Stimulated activated CD8-positive, alpha-beta memory T cell treated with anti-CD3 and anti-CD28 coated beads, Interleukin-12 subunit alpha, Interleukin-12 subunit beta, amount 100 ng/mL, for 24 hours (primary cell): ENCODE data around the gene ZDHHC1.

ENCODE experiments used
- DNase-seq: peaks from one replicate; pipeline ENCODE4 v3.0.0-alpha.2; 2020; ENCODE audit errors: extremely low read depth

The ZDHHC1 gene

GRCh38 chr16:67447508-67448076 lies 31.3 kb upstream of the ZDHHC1 start:
- no peak for DNase-seq

- DNase-seq, result no peak
These were observed 30.8 kb upstream of the ZDHHC1 start for GRCh38 chr16:67446968-67447507.

- DNase-seq, result no peak
These were observed 29.9 kb upstream of the ZDHHC1 start for GRCh38 chr16:67445913-67446907.

GRCh38 chr16:67445441-67445912 lies 29.2 kb upstream of the ZDHHC1 start:
- DNase-seq, result no peak

GRCh38 chr16:67445126-67445426 lies 28.8 kb upstream of the ZDHHC1 start:
- no peak for DNase-seq

GRCh38 chr16:67444259-67445125 lies 28.2 kb upstream of the ZDHHC1 start:
- no peak for DNase-seq

- DNase-seq, result no peak
These were observed 27.0 kb upstream of the ZDHHC1 start for GRCh38 chr16:67443265-67443664.

GRCh38 chr16:67442581-67443255 lies 26.4 kb upstream of the ZDHHC1 start:
- DNase-seq, result no peak

- no peak for DNase-seq
These were observed 25.6 kb upstream of the ZDHHC1 start for GRCh38 chr16:67441907-67442306.

- no peak for DNase-seq
These were observed 25.0 kb upstream of the ZDHHC1 start for GRCh38 chr16:67441271-67441753.

- no peak for DNase-seq
These were observed 22.6 kb upstream of the ZDHHC1 start for GRCh38 chr16:67438824-67439393.

- no peak for DNase-seq
These were observed 22.0 kb upstream of the ZDHHC1 start for GRCh38 chr16:67438098-67438791.

- DNase-seq, result no peak
These were observed 21.2 kb upstream of the ZDHHC1 start for GRCh38 chr16:67437513-67437912.

- no peak for DNase-seq
These were observed 20.4 kb upstream of the ZDHHC1 start for GRCh38 chr16:67436640-67437193.

GRCh38 chr16:67435758-67436164 lies 19.5 kb upstream of the ZDHHC1 start:
- DNase-seq, result no peak

GRCh38 chr16:67433131-67433719 lies 16.9 kb upstream of the ZDHHC1 start:
- no peak for DNase-seq

GRCh38 chr16:67432506-67432890 lies 16.2 kb upstream of the ZDHHC1 start:
- no peak for DNase-seq

GRCh38 chr16:67431775-67432505 lies 15.7 kb upstream of the ZDHHC1 start:
- DNase-seq, result no peak
